SIG-M5 treated with dmso at 0.1 percent for 504 hours (cell line): Measurements from ENCODE around the gene WTIP.
"Not testable (repeated sequence)": the region's sequence is repeated elsewhere in the genome, so short reads cannot be mapped to it uniquely, and the experiment has no call there.

ENCODE experiments used
- DNase-seq: peaks from one replicate; lab custom pipeline; 2025; ENCODE audit not compliant: unreplicated experiment; lab: John Stamatoyannopoulos, UW

The WTIP gene

DNA sequence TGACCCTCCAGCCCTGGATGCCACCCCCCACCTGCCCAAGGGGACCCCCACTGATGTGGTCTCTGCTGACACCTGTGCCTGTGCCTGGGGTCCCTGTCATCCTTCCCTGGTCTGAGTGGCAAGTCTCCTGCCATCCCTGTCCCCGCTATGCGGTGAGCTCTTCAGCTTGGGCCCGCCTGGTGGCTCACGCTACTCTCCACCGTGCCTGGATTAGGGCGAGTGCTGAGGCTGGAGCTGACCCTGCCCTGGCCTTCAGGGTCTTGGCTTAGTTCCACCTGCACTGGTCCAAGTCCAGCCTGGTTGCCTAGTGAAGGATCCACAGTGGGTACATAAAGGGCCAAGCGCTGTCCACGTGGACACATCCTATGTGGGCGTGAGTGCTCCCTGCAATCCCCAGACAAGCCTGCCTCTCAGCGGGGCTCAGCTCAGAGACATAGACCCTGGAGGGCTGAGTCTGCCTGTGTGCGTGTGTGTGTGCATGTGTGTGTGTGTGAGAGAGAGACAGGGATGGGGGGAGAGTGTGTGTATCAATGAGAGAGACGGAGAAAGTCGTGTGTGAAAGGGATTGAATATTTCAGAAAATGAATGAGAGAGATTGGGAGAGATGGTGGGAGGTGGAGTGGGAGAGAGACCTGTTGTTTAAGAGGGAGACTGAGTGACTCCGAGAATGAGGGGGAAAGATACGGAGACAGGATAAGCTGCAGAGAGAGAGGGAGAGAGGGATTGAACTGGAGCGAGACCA lies 22.1 kb downstream of the WTIP start:
- no peak for DNase-seq

DNA sequence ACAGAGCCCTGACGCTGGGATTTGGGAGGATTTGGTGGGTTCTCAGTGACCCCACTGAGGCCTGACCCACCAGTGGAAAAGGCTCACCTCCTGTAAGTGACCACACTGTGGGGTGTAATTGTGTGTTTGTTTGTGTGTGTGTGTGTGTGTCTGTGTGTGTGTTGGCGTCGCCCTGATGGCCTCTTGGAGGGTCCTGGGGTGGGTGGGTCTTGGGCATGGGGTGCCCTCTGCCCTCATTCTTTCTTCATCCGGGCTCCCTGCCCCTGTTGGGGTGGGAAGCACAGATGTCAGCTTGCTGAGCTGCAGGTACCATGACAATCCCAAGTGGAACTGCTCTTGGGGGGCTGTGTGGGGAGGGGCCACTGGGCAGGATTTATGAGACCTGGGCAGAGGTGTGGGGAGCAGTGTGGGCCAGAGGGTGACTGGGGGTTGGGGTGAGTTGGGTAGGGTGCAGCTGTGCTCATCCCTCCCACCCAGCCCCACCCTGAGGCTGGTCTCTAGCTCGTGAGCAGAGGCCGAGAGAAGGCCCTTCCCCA lies 22.8 kb downstream of the WTIP start:
- no peak for DNase-seq

- no peak for DNase-seq
These were observed 23.3 kb downstream of the WTIP start for GRCh38 chr19:34504809-34505291.

- no peak for DNase-seq
These were observed 23.9 kb downstream of the WTIP start for GRCh38 chr19:34505321-34506025.

GRCh38 chr19:34506026-34506370 lies 24.4 kb downstream of the WTIP start:
- DNase-seq, result no peak

- no peak for DNase-seq
These were observed 26.0 kb downstream of the WTIP start for GRCh38 chr19:34507414-34508067.

DNA sequence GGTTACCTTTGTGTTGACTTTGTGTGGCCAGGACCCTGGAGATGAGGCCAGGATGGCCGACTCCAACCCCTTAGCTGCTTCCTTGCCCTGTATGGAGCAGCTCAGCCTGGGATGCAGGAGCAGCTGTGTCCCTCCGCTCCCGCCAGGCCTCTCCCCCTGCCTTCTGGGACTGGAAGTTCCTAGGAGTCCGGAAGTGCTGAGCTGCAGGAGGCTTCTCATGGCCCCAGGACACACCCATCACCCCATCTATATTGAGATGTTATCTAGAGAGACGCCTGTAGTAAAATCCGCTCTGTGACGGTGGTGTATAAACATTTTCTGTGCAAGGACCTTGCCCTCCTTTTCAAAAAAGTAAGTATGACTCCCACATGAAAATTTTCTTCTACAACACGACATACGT lies 27.0 kb downstream of the WTIP start:
- DNase-seq, result no peak

- DNase-seq, result not testable (repeated sequence)
These were observed 29.3 kb downstream of the WTIP start for GRCh38 chr19:34510904-34511303.

GRCh38 chr19:34512254-34512822 lies 30.8 kb downstream of the WTIP start:
- no peak for DNase-seq

DNA sequence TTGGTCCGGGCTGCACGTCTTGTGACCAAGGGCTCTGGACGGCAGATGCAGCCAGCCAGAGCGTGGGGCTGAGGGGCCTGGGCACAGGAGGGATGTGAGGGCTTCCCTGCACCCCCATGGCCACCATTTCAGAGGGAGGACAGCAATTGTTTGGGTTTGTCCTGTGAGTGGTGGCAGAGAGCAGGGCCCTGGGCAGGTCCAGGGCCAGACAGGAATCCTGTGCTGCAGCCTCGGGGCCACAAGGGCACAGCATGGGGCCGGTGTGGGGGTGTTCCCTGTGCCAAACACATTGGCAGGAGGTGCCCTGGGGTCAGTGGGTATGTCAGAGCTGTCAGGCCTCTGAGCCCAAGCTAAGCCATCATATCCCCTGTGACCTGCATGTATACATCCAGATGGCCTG lies 32.2 kb downstream of the WTIP start:
- DNase-seq, result no peak

- no peak for DNase-seq
These were observed 38.0 kb downstream of the WTIP start for GRCh38 chr19:34519602-34520001.

DNA sequence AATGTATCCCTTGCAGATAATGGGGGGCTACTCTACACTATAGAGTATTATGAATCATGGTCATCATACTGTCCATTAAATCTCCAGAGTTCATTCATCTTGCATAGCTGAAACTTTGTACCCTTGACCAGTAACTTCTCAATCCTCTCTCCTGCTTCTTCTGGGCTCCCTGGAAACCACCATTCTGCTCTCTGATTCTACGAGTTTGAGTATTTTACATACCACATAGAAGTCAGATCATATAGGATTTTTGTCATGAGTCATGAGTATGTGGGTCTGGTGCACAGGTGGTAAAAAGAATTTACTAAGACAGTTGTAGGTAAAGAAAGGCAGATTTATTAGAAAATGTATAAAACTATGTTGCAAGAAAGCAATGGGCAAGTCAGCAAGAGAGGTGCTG lies 41.9 kb downstream of the WTIP start:
- DNase-seq, result no peak

- DNase-seq, result no peak
These were observed 43.4 kb downstream of the WTIP start for GRCh38 chr19:34525001-34525400.

DNA sequence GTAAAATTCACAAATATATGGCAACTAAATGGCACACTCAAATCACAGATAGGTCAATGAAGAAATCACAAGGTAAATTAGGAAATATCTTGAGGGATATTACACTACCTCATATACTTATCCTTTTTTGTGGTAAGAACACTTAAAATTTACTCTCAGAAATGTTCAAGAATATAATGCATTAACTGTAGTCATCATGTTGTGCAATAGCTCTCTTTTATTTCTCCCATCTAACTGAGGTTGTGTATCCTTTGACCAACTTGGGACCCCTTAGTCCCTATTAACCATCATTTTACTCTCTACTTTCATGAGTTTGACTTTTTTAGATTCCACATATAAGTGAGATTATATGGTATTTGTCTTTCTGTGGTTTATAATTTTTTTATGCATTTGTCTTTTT lies 52.6 kb downstream of the WTIP start:
- DNase-seq, result no peak

DNA sequence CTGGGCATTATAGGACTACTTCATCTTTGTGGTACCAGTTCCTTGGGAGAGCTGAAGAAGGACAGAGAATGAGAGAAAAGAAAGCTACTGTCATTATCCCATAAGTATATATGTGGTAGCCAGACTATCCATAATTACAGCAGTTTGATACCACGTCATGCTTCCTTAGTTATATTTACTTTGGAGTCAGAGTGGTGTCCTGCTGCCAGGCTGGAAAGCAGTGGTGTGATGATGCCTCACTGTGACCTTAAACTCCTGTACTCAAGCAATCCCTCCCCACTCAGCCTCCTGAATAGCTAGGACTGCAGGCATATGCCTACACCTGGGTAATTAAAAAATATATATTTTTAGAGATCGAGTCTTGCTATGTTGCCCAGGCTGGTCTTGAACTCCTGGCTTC lies 57.8 kb downstream of the WTIP start:
- no peak for DNase-seq

GRCh38 chr19:34540811-34541557 lies 59.4 kb downstream of the WTIP start:
- DNase-seq, result no peak

DNA sequence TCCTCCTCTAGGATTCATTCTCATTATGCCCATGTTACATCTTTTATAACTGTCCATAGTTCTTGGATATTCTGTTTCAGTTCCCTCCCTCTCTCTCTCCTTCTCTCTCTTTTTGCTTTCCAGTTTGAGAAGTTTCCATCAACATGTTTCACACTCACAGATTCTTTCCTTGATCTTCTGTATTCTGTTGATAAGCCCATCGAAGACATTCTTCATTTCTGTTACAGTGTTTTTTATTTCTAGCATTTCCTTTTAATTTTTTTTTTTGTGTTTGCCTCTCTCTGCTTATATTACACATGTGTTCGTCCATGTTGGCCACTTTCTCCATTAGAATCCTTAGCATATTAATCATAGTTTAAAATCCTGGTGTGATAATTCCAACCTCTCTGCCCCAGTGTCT lies 68.3 kb downstream of the WTIP start:
- no peak for DNase-seq

DNA sequence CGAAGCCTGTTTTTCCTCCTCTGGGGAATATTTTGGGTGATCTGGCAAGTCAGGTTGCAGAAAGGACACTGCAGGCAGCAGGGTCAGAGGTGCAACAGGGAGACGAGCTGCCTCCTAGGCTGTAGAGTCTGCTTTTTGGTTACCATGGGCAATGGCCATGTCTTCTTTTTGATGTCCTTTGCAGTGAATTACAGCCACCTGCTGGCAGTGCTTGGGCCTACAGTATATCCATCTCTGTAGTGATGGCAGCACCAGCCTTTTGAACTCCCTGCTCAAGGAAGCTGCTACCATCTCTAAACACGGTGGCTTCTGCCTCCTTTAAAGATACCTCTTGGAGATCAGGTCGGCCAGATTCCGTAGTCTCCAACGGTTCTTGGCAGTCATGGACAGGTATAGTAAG lies 73.9 kb downstream of the WTIP start:
- DNase-seq, result peak; percentile 22

DNA sequence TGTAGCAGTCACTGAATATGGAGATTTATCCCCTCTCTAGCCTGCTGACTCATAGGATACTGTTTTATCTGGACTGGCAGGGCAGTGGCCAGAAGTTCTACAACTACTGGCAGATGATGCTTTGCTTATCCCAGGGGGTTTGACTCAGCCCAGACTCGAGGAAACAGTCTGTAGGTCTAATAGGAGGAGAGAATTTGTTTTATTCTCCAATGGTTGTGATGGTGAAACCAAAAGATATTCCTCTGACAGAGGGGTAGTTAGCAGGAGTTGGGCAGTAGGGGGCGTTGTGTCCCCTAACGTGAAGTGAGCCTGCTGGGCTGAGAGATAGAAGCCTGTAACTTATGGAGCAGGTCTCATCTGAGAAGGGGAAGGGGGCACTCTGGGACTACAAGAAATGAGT lies 74.9 kb downstream of the WTIP start:
- DNase-seq, result no peak

GRCh38 chr19:34559045-34559444 lies 77.5 kb downstream of the WTIP start:
- DNase-seq, result no peak

DNA sequence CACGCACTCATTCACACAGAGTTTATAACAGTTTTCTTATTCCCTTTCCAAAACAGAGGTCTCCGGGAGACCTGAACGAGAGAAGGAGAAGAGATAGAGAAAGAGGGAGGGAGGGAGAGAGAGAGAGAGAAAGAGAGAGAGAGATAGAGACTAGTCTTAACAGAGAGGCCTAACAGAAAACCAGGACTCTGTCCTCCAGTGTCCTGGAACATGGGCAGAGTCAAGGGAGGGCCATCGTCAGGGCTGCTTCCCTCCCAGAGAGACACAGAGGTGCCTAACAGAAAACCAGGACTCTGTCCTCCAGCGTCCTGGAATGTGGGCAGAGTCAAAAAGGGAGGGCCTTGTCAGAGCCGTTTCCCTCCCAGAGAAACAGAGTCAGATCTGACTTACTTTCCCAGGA lies 78.7 kb downstream of the WTIP start:
- no peak for DNase-seq
